Heart left ventricle (tissue), 16 donors: ENCODE data around the gene OR5H1. TPM values are rescaled to one million over a fixed set of nuclear protein-coding genes. Genes with fewer than 3 reads are reported as not detected.

Experiments used
- ATAC-seq, 4 donors: fragments of 200-7000 bp; cut with Tn5 transposase; one replicate each; pipeline ENCODE4 v1.9.1; 2020 to 2022; ENCODE audit warnings: moderate library complexity in 4 of 4, mild to moderate bottlenecking in 3 of 4, moderate number of reproducible peaks in 1 of 4
- DNase-seq, 5 donors: peaks; one replicate each; pipeline ENCODE4 v3.0.0-alpha.2; 2020
- H3K27ac ChIP-seq, 12 donors: fragments of 200-600 bp; sonication (generic) in 4 of 12; one replicate each; pipeline versions ENCODE4 v1.5.0 to v1.8.0; 2016 to 2022; ENCODE audit warnings: mild to moderate bottlenecking in 2 of 12
- H3K27me3 ChIP-seq, 9 donors: fragments of 200-600 bp; sonication (generic) in 2 of 9; one replicate each; pipeline versions ENCODE4 v1.5.1 to v1.8.0; 2016 to 2022; ENCODE audit warnings: mild to moderate bottlenecking in 3 of 9
- H3K36me3 ChIP-seq, 9 donors: fragments of 200-600 bp; sonication (generic) in 2 of 9; one replicate each; pipeline versions ENCODE4 v1.5.0 to v1.8.0; 2018 to 2022; ENCODE audit warnings: mild to moderate bottlenecking in 2 of 9
- H3K4me1 ChIP-seq, 12 donors: fragments of 200-600 bp; sonication (generic) in 4 of 12; one replicate each; pipeline versions ENCODE4 v1.5.0 to v1.8.0; 2016 to 2022; ENCODE audit warnings: mild to moderate bottlenecking in 3 of 12
- H3K4me3 ChIP-seq, 12 donors: fragments of 200-600 bp; sonication (generic) in 4 of 12; one replicate each; pipeline versions ENCODE4 v1.5.0 to v1.8.0; 2017 to 2022; ENCODE audit warnings: mild to moderate bottlenecking in 9 of 12, moderate library complexity in 4 of 12
- H3K9me3 ChIP-seq, 12 donors: fragments of 200-600 bp; sonication (generic) in 4 of 12; one replicate each; pipeline versions ENCODE4 v1.5.0 to v1.8.0; 2016 to 2022; ENCODE audit warnings: mild to moderate bottlenecking in 1 of 12
- POLR2A ChIP-seq, 2 donors: fragments of 450-650 bp; IDR thresholded peaks; one replicate each; pipeline ENCODE4 v1.6.1; 2017; ENCODE audit warnings: antibody characterized with exemption in 2 of 2, mild to moderate bottlenecking in 2 of 2, moderate library complexity in 2 of 2
- WGBS, 4 donors: extraction: QIAGEN DNeasy Blood & Tissue Kit in 2 of 4; methylation state at CpG; one replicate each; pipeline versions ENCODE4 v1.1.5 to v1.1.7; 2013 to 2018; 5-methylcytosine and 5-hydroxymethylcytosine counted together
- intact Hi-C, 10 donors: fragments of 100-400 bp; cut with DNase I; formaldehyde crosslinking; loops; one replicate each; pipeline versions ENCODE4 v1.11.1 to v1.14.2; 2022
- long read RNA-seq, 3 donors: library from polyadenylated mRNA; unstranded; transcript quantifications; one replicate each; pipeline ENCODE4 v2.0.0, GENCODE V29; 2020 to 2021
- polyA plus RNA-seq, 2 donors: library from polyadenylated mRNA; stranded (reverse); fragments of 200-250 nt; gene quantifications; one replicate each; pipeline ENCODE4 v1.2.3, GENCODE V29; 2013
- total RNA-seq, 9 donors: library from RNA; depleted of rRNA in 2 of 9; stranded (reverse); fragments of >200 nt in 2 of 9; fragmentation: NEBNext Ultra II Directional in 3 of 9; extraction: Animal tissue kit (Norgen Biotek cat#: 25700) in 3 of 9; gene quantifications; one replicate each; pipeline versions ENCODE4 v1.1.0 to v1.2.4, GENCODE V29; 2016 to 2023
- TF ChIP-seq, protein P1 (sequence below), 12 donors: fragments of 200-600 bp; sonication (generic) in 4 of 12; IDR thresholded peaks; one replicate each; pipeline versions ENCODE4 v1.5.0 to v1.8.0; 2018 to 2022; ENCODE audit warnings: antibody characterized with exemption in 12 of 12, mild to moderate bottlenecking in 5 of 12
- donor health status: ischemic (EF 13 %, LVEDD 7.1; RV severe dilation, severe dysfunction).
- donor health status: healthy with polysubstance abuse.
- donor health status: DM: no; HTN: yes; CAD: no.
- donor health status: DM: no; HTN: no; CAD: no.
- donor health status: ischemic (EF 25% LVEDD 6.9; RV normal size, moderate dysfunction).
- donor health status: ischemic (EF 25% LVEDD 5.7; RV mildly dilated, moderate dysfunction).
- donor health status: healthy.
- donor health status: DM: yes; HTN: yes; CAD: no.
- donor health status: ischemic (EF 35%, LVEDD 5.7; RV mildly dilated, moderate dysfunction).
- donor health status: nonischemic (EF 11% LVEDD 7.7; RV severe dilation, severe dysfunction).
- donor health status: DM: yes; HTN: yes; CAD: no.
- donor health status: PGD.
- donor health status: ischemic (EF 29% LVEDD 5.4; RV normal size, mild dysfunction).
- donor health status: nonischemic (EF 23%, LVEDD 6.1; RV moderate dilation, normal function).

The OR5H1 gene
- not detected for total RNA-seq
- not detected for polyA plus RNA-seq
- long read RNA-seq, donor 1 = 0 reads
- long read RNA-seq, donor 2 = 0 reads
- long read RNA-seq, donor 3 = 0 reads

DNA sequence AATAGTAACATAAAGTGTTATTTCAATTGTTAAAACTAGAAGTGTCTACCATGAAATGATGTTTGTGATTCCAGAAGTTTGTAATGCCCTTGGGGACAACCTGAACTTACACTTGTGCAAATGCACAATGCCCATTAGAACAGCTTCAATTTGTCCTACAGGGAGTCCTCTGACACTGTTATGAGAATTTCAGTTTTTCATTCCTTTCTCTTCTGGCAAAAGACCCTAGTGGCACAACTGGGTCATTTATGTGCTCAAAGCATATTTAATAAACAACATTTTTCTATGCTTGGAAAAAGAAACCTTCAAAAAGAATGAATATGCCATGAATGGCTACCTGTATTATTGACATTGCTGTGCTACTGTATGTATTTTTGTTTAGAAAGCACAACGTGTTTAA lies at the start of gene OR5H1:
Gene OR5H1, plus strand, starts transcription at position 301 of the 400 bp plus-strand sequence. CDS start 1,977 bp downstream, outside the sequence.
- H3K27me3 ChIP-seq = no peaks in the 10 kb centered on the region
- intact Hi-C loops = no loop called here
- H3K36me3 ChIP-seq = no peaks in the 10 kb centered on the region
- H3K27ac ChIP-seq = no peak within 1 kb of the TSS
- WGBS, 4 donors = 69 to 78% (median 72%) methylated on average over 1 of the region's 1 CpG
- no peak within 1 kb of the TSS for H3K4me3 ChIP-seq
- H3K4me1 ChIP-seq = no peaks in the 10 kb centered on the region
- DNase-seq = no peak
- ATAC-seq = no peak
- TF ChIP-seq POLR2A (IDR thresholded peaks at IDR 0.05) = no peak
- TF ChIP-seq, protein P1, sequence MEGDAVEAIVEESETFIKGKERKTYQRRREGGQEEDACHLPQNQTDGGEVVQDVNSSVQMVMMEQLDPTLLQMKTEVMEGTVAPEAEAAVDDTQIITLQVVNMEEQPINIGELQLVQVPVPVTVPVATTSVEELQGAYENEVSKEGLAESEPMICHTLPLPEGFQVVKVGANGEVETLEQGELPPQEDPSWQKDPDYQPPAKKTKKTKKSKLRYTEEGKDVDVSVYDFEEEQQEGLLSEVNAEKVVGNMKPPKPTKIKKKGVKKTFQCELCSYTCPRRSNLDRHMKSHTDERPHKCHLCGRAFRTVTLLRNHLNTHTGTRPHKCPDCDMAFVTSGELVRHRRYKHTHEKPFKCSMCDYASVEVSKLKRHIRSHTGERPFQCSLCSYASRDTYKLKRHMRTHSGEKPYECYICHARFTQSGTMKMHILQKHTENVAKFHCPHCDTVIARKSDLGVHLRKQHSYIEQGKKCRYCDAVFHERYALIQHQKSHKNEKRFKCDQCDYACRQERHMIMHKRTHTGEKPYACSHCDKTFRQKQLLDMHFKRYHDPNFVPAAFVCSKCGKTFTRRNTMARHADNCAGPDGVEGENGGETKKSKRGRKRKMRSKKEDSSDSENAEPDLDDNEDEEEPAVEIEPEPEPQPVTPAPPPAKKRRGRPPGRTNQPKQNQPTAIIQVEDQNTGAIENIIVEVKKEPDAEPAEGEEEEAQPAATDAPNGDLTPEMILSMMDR (IDR thresholded peaks at IDR 0.05) = no peak
- H3K9me3 ChIP-seq = no peaks in the 10 kb centered on the region

DNA sequence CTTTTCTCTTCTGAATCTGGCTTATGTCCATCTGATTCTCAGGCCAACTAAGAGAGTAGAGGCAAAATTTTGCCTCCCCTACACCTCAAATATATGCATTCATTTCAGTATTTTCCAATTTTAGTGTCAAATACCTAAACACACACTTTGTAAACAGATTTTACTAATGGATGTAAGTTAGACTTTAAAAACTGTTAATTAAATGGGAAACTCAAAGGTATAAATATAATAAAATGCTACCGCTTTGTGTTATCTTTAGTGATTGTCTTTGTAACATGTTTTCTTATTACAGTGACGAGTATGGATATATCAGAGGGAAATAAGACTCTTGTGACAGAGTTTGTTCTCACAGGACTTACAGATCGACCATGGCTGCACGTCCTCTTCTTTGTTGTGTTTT lies 43.6 kb upstream of the OR5H1 start, which contains the start of gene OR5AC2:
Gene OR5AC2, plus strand, starts transcription at position 301 of the 400 bp plus-strand sequence. Its CDS starts 0 bp downstream, at position 301.
- WGBS, 4 donors = 74 to 88% (median 80%) methylated on average over 4 of the region's 4 CpGs
- no peaks in the 10 kb centered on the region for H3K27me3 ChIP-seq
- H3K27ac ChIP-seq = no peak within 1 kb of the TSS
- no peak within 1 kb of the TSS for H3K4me3 ChIP-seq
- intact Hi-C loops = no loop called here
- H3K36me3 ChIP-seq = no peaks in the 10 kb centered on the region
- H3K4me1 ChIP-seq = no peaks in the 10 kb centered on the region
- ATAC-seq (no peak), DNase-seq (no peak)
- H3K9me3 ChIP-seq = peaks cover 0 to 7% (median 0%) of the 10 kb centered on the region in 12 donors
- no peak for TF ChIP-seq POLR2A (IDR thresholded peaks at IDR 0.05)
- TF ChIP-seq, protein P1 (IDR thresholded peaks at IDR 0.05) = no peak

DNA sequence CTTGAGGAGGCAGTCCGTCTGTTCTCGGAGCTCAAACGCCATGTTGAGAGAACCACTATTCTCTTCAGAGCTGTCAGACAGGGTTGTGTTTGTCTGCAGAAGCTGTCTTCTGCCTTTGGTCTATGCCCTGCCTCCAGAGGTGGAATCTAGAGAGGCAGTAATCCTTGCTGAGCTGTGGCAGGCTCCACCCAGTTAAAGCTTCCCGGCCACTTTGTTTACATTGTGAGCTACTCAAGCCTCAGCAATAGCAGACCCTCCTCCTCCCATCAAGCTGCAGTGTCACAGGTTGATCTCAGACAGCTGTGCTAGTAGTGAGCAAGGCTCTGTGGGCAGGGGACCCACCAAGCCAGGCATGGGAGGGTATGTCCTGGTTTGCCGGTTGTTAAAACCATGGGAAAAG lies 34.6 kb upstream of the OR5H1 start:
- H3K36me3 ChIP-seq = no peaks in the 10 kb centered on the region
- H3K27ac ChIP-seq = no peak overlapping the region
- no peaks in the 10 kb centered on the region for H3K4me1 ChIP-seq
- 73 to 87% (median 74%) methylated on average over 4 to 5 of the region's 5 CpGs for WGBS, 4 donors
- intact Hi-C loops = no loop called here
- TF ChIP-seq, protein P1 (IDR thresholded peaks at IDR 0.05) = no peak
- peaks cover 0 to 7% (median 0%) of the 10 kb centered on the region in 12 donors for H3K9me3 ChIP-seq
- ATAC-seq = no peak
- no peak for DNase-seq
- H3K27me3 ChIP-seq = no peaks in the 10 kb centered on the region
- no peak overlapping the region for H3K4me3 ChIP-seq

DNA sequence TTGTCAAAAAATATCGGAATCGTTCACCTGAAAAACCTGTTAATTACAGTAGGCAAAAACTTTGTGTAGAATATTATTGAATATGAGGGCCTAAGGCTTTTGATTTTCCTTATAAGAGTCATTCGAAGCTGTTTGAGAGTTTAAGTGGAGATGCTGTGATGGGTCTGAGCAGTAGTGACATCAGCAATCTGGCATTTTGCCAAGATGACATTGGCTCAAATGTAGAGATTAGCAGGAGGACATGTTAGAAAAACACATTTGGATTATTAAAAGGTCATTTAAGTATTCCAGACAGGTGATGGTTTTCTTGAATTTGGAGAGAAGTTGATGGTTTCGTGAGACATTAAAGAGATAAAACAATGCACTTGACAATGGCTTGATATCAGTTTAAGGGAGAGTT lies 30.7 kb upstream of the OR5H1 start:
- Histone ChIP-seq H3K36me3 (no peaks in the 10 kb centered on the region), H3K9me3 (peaks cover 0 to 7% (median 0%) of the 10 kb centered on the region in 12 donors), H3K4me3 (no peak overlapping the region), H3K27me3 (no peaks in the 10 kb centered on the region), H3K27ac (no peak overlapping the region), H3K4me1 (no peaks in the 10 kb centered on the region)
- ATAC-seq = no peak
- DNase-seq = no peak
- TF ChIP-seq POLR2A (IDR thresholded peaks at IDR 0.05) = no peak
- TF ChIP-seq, protein P1 (IDR thresholded peaks at IDR 0.05) = no peak
- intact Hi-C loops = no loop called here
- WGBS, 4 donors = 74 to 80% (median 78%) methylated on average over 4 of the region's 4 CpGs
